D341Med (cell line): ENCODE results near the gene TMOD2.

Experiments
- DNase-seq: peaks from one replicate; pipeline ENCODE4 v3.0.0; 2012; ENCODE audit warnings: low spot score

The TMOD2 gene

DNA sequence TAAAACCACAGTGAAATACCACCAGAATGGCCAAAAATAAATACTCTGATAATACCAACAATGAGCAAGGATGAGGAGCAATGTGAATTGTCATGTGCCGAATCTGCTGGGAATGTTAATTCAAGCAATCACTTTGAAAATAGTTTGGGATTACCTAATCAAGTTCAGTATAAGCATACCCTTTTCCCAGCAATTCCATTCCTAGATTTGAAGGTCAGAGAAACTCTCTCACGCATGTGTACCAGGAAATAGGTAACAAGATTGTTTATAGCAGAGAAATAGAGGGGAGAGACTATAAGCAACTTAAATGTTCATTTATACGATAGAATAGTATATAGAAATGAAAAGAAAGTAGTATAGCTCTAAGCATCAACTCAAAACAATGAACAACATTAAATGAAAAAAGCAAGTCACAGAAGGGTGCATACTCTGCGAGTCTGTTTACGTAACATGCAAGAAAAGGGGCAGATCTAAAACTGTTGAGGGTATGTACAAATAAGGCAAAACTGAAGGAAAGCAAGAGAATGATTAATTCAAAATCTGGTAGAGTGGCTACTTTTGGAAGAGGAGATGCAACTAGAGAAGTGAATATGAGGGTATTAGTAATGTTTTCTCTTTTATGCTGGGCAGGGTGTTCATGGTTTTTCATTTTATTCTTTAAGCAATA, 105.5 kb downstream of the TMOD2 start:
- DNase-seq = no peak

DNA sequence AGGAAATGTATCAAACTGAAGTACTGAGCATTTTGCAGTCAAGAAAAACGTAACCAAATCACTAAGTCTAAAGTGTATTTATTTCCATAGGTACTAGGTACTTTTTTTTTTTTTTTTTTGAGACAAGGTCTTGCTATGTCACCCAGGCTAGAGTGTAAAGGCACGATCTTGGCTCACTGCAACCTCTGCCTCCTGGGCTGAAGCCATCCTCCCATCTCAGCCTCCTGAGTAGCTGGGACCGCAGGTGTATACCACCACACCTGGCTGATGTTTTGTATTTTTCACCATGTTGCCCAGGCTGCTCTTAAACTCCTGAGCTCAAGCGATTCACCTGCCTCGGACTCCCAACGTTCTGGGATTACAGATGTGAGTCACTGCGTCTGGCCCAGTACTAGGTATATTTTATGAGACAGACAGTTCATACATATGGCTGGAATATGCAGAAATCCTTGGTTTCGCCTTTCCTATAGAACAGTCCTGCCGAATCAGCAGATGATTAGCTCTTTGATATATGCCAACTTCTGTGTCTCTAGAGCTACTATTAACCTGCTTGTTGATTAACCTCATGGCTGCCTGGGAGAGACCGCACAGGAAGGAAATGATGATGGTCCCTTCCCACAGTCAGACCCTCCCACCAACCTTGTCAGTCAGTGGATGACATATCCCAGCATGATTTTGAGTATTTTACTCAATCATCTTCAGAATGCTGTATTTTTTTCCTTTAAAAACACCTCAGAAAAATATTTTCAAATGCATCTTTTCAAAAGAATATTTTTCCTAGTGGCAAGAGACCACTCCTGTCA, 110.4 kb downstream of the TMOD2 start:
- no peak for DNase-seq

DNA sequence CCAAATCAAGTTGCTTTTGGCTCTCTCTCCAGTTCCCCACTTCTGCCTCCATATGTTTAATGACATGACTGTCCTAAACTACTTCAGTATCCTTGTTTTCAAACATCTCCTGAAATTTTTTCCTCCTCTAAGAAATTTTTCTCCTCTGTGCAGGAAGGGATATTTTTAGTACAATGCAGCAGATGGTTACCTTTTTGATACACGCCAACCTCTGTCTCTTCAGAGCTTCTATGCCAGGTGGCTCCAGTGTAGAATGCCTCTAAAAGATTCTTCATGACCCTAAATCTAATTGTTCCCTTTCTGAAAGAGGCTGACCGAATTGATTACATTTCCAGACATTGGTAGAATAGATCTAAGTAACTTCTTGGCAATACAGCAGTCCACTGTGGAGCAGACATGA, 111.7 kb downstream of the TMOD2 start:
- no peak for DNase-seq

DNA sequence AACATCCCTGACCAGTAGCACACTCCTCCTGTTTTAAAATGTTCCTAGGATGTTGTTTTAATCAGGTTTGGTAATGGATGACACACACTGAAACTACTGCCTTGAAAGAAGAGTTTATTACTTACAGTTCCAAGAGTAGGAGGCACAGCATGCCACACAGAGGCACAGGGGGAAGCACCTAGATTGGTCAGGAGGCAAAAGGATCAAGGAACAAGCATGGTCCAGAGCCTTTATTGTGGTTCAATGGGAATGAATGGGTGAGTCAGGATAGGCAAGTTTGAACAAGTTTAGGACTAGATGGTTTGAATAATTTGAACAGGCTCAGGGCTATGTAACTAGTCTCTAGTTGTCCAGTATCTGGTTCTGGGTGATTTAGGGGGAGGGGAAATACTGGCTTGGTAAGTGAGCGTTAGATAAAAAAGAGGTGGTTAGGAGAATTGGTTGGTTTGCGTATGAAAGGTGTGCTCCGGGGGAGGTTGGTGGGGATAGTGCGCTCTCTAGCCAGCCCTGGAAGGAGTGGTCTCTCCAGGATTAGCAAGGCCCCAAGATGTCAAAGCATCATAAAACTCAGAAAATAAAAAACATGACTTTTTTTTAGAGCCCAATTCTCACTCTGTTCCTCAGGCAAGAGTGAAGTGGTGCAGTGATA, 113.1 kb downstream of the TMOD2 start:
- no peak for DNase-seq

DNA sequence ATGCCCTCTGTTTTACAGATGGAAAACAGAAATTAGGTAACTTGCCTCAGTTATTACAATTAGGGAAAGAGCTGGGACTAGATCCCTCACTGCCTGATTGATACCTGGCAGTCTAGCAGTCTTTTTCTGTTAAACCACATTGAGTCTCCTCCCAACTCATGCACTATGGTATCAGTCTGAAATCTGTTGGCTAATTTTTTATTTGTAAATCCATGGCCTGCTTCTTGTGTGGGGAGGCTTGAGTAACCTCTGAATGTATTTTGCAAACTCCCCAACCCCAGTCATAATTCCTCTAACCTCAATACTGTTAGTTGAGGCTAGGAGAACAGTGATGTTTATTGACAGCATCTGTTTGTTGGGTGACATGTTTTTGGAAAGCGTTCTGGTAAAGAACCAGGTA, 113.9 kb downstream of the TMOD2 start:
- DNase-seq = no peak
